Measurements from ENCODE around the gene TBC1D3I.
"Not testable (repeated sequence)": the region's sequence is repeated elsewhere in the genome, so short reads cannot be mapped to it uniquely, and the experiment has no call there.

The TBC1D3I gene

DNA sequence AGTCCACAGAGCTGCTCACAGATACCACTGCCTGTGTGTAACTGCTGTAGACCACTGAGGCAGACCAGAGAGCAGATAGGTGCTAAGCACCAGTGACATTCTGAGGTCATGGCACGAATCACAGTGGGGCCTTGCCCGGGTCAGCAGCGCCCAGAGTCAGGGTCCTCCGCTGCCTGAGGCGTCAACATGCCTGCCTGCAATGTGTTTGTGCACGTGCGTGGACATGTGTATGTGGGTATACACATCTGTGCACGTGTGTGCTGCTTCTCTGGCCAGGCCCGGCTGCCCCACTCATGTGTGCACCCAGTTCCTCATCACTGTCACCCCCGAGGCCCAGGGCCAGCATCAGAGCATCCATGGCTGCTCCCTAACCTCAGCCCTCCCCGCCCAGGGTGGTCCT is at the start of gene TBC1D3I:
Gene TBC1D3I (minus strand): TSS at position 101 of the 400 bp plus-strand sequence. CDS start 1,585 bp downstream, outside the sequence.
- H3K4me3 ChIP-seq (ENCODE audit: low read depth in 1 of 2, low read length in 2 of 2); H3K27me3 ChIP-seq (ENCODE audit: low read depth, low read length); H3K27ac ChIP-seq (ENCODE audit: low read length); H3K36me3 ChIP-seq (ENCODE audit: control insufficient read depth in 1 of 2, insufficient read depth in 2 of 2, low read length in 2 of 2); H3K9me3 ChIP-seq (ENCODE audit: control insufficient read depth in 1 of 2, low read length in 2 of 2); H3K4me1 ChIP-seq (ENCODE audit: control insufficient read depth in 1 of 2, insufficient read depth in 2 of 2, low read length in 2 of 2): not testable (repeated sequence)

DNA sequence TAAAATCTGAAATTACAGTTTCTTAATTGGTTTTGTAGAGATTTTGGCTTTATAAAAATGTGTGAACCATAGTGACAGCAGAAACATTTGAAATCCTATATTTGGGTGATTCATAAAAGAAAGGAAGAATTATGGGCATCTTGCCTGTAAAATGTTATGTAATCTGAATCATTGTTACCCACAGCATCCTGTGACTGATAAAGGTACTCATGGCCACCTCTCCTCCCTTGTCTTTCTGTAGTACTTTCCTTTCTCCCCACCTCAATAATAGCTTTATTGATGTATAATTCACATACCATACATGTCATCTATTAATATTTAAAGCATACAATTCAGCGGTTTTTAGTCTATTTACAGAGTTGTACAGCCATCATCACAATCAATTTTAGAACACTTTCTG is 30.8 kb upstream of the TBC1D3I start:
- H3K27me3 ChIP-seq (ENCODE audit: low read depth, low read length); H3K9me3 ChIP-seq (ENCODE audit: control insufficient read depth in 1 of 2, low read length in 2 of 2); H3K27ac ChIP-seq (ENCODE audit: low read length): not testable (repeated sequence)

GRCh38 chr17:36289965-36290612 is 25.7 kb upstream of the TBC1D3I start:
- H3K27ac ChIP-seq (ENCODE audit: low read length); H3K9me3 ChIP-seq (ENCODE audit: control insufficient read depth in 1 of 2, low read length in 2 of 2); H3K4me3 ChIP-seq (ENCODE audit: low read depth in 1 of 2, low read length in 2 of 2); H3K4me1 ChIP-seq (ENCODE audit: control insufficient read depth in 1 of 2, insufficient read depth in 2 of 2, low read length in 2 of 2); H3K27me3 ChIP-seq (ENCODE audit: low read depth, low read length); H3K36me3 ChIP-seq (ENCODE audit: control insufficient read depth in 1 of 2, insufficient read depth in 2 of 2, low read length in 2 of 2): not testable (repeated sequence)

More for the DNA sequence above, 30.8 kb upstream of the TBC1D3I start:
- H3K36me3 ChIP-seq (ENCODE audit: control insufficient read depth in 1 of 2, insufficient read depth in 2 of 2, low read length in 2 of 2); H3K4me1 ChIP-seq (ENCODE audit: control insufficient read depth in 1 of 2, insufficient read depth in 2 of 2, low read length in 2 of 2); H3K4me3 ChIP-seq (ENCODE audit: low read depth in 1 of 2, low read length in 2 of 2): not testable (repeated sequence)

GRCh38 chr17:36284219-36284618 is 19.8 kb upstream of the TBC1D3I start:
- H3K4me1 ChIP-seq (ENCODE audit: control insufficient read depth in 1 of 2, insufficient read depth in 2 of 2, low read length in 2 of 2); H3K27ac ChIP-seq (ENCODE audit: low read length); H3K9me3 ChIP-seq (ENCODE audit: control insufficient read depth in 1 of 2, low read length in 2 of 2); H3K4me3 ChIP-seq (ENCODE audit: low read depth in 1 of 2, low read length in 2 of 2); H3K36me3 ChIP-seq (ENCODE audit: control insufficient read depth in 1 of 2, insufficient read depth in 2 of 2, low read length in 2 of 2); H3K27me3 ChIP-seq (ENCODE audit: low read depth, low read length): not testable (repeated sequence)

- not testable (repeated sequence) for H3K9me3 ChIP-seq (ENCODE audit: control insufficient read depth in 1 of 2, low read length in 2 of 2); H3K4me3 ChIP-seq (ENCODE audit: low read depth in 1 of 2, low read length in 2 of 2); H3K4me1 ChIP-seq (ENCODE audit: control insufficient read depth in 1 of 2, insufficient read depth in 2 of 2, low read length in 2 of 2); H3K36me3 ChIP-seq (ENCODE audit: control insufficient read depth in 1 of 2, insufficient read depth in 2 of 2, low read length in 2 of 2); H3K27ac ChIP-seq (ENCODE audit: low read length); H3K27me3 ChIP-seq (ENCODE audit: low read depth, low read length)
Measured at GRCh38 chr17:36283256-36283655, 18.9 kb upstream of the TBC1D3I start.

GRCh38 chr17:36242046-36242445 is 22.3 kb downstream of the TBC1D3I start:
- H3K9me3 ChIP-seq (ENCODE audit: control insufficient read depth in 1 of 2, low read length in 2 of 2); H3K4me3 ChIP-seq (ENCODE audit: low read depth in 1 of 2, low read length in 2 of 2); H3K27me3 ChIP-seq (ENCODE audit: low read depth, low read length); H3K27ac ChIP-seq (ENCODE audit: low read length); H3K36me3 ChIP-seq (ENCODE audit: control insufficient read depth in 1 of 2, insufficient read depth in 2 of 2, low read length in 2 of 2); H3K4me1 ChIP-seq (ENCODE audit: control insufficient read depth in 1 of 2, insufficient read depth in 2 of 2, low read length in 2 of 2): not testable (repeated sequence)

DNA sequence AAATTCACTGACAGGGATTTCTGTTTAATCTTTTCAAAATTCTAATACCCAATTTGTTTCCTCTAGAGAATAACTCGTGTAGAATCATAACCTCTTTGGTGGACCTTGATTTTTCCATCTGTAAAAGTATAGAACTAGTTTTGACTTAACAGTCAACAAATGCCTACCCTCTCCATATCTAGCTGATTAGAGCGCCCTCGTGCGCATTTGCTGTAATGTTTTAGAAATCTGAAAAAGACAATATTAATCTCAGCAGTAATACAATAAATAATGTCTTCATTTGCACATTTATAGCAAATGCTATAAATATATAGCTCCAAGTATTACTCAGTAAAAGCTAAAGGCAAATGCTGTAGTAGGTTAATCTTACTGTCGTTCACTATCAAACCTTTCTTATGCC is 34.7 kb downstream of the TBC1D3I start:
- H3K36me3 ChIP-seq (ENCODE audit: control insufficient read depth in 1 of 2, insufficient read depth in 2 of 2, low read length in 2 of 2); H3K27me3 ChIP-seq (ENCODE audit: low read depth, low read length); H3K27ac ChIP-seq (ENCODE audit: low read length); H3K4me1 ChIP-seq (ENCODE audit: control insufficient read depth in 1 of 2, insufficient read depth in 2 of 2, low read length in 2 of 2); H3K4me3 ChIP-seq (ENCODE audit: low read depth in 1 of 2, low read length in 2 of 2); H3K9me3 ChIP-seq (ENCODE audit: control insufficient read depth in 1 of 2, low read length in 2 of 2): not testable (repeated sequence)

DNA sequence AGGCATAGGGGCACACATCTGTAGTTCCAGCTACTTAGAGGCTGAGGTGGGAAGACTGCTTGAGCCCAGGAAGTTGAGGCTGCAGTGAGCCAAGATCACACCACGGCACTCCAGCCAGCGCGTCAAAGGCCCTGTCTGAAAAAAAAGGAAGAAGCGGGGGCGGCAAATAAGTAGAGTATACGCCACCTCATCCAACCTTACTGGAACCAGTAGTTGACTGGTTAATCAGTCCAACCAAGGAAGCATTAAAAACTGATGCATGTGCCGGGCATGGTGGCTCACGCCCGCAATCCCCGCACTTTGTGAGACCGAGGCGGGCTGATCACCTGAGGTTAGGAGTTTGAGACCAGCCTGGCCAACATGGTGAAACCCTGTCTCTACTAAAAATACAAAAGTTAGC is 41.4 kb downstream of the TBC1D3I start:
- H3K4me1 ChIP-seq (ENCODE audit: control insufficient read depth in 1 of 2, insufficient read depth in 2 of 2, low read length in 2 of 2); H3K27me3 ChIP-seq (ENCODE audit: low read depth, low read length); H3K36me3 ChIP-seq (ENCODE audit: control insufficient read depth in 1 of 2, insufficient read depth in 2 of 2, low read length in 2 of 2); H3K9me3 ChIP-seq (ENCODE audit: control insufficient read depth in 1 of 2, low read length in 2 of 2); H3K27ac ChIP-seq (ENCODE audit: low read length); H3K4me3 ChIP-seq (ENCODE audit: low read depth in 1 of 2, low read length in 2 of 2): not testable (repeated sequence)

- H3K4me1 ChIP-seq (ENCODE audit: control insufficient read depth in 1 of 2, insufficient read depth in 2 of 2, low read length in 2 of 2); H3K9me3 ChIP-seq (ENCODE audit: control insufficient read depth in 1 of 2, low read length in 2 of 2); H3K27me3 ChIP-seq (ENCODE audit: low read depth, low read length); H3K36me3 ChIP-seq (ENCODE audit: control insufficient read depth in 1 of 2, insufficient read depth in 2 of 2, low read length in 2 of 2); H3K27ac ChIP-seq (ENCODE audit: low read length); H3K4me3 ChIP-seq (ENCODE audit: low read depth in 1 of 2, low read length in 2 of 2): not testable (repeated sequence)
Measured at GRCh38 chr17:36221581-36222100, 42.7 kb downstream of the TBC1D3I start.

- not testable (repeated sequence) for H3K4me3 ChIP-seq (ENCODE audit: low read depth in 1 of 2, low read length in 2 of 2); H3K27me3 ChIP-seq (ENCODE audit: low read depth, low read length); H3K9me3 ChIP-seq (ENCODE audit: control insufficient read depth in 1 of 2, low read length in 2 of 2); H3K36me3 ChIP-seq (ENCODE audit: control insufficient read depth in 1 of 2, insufficient read depth in 2 of 2, low read length in 2 of 2); H3K27ac ChIP-seq (ENCODE audit: low read length); H3K4me1 ChIP-seq (ENCODE audit: control insufficient read depth in 1 of 2, insufficient read depth in 2 of 2, low read length in 2 of 2)
Measured at GRCh38 chr17:36220737-36221580, 43.4 kb downstream of the TBC1D3I start.

DNA sequence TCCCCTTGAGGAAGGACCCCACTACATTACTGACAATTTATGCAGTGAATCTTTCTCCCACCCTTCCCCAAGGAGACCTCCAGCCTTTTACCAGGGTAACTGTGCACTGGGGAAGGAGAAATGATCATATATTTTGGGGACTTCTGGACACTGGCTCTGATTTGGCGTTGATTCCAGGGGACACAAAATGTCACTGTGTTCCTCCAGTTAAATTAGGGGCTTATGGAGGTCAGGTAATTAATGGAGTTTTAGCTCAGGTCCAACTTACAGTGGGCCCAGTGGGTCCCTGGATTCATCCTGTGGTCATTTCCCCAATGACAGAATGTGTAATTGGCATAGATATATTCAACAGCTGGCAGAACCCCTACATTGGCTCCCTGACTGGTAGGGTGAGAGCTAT is 44.8 kb downstream of the TBC1D3I start:
- H3K4me3 ChIP-seq (ENCODE audit: low read depth in 1 of 2, low read length in 2 of 2); H3K4me1 ChIP-seq (ENCODE audit: control insufficient read depth in 1 of 2, insufficient read depth in 2 of 2, low read length in 2 of 2); H3K27ac ChIP-seq (ENCODE audit: low read length); H3K36me3 ChIP-seq (ENCODE audit: control insufficient read depth in 1 of 2, insufficient read depth in 2 of 2, low read length in 2 of 2); H3K9me3 ChIP-seq (ENCODE audit: control insufficient read depth in 1 of 2, low read length in 2 of 2); H3K27me3 ChIP-seq (ENCODE audit: low read depth, low read length): not testable (repeated sequence)
